Measurements from ENCODE around the gene USP34.

Gene USP34

GRCh38 chr2:61368687-61369665 lies 101.9 kb downstream of the USP34 start:
- no peak for DNase-seq (ENCODE audit: low spot score)

- DNase-seq (ENCODE audit: low spot score): no peak
These were observed 103.7 kb downstream of the USP34 start for GRCh38 chr2:61367177-61367576.

GRCh38 chr2:61363580-61363979 lies 107.3 kb downstream of the USP34 start:
- no peak for DNase-seq (ENCODE audit: low spot score)

- no peak for DNase-seq (ENCODE audit: low spot score)
These were observed 108.0 kb downstream of the USP34 start for GRCh38 chr2:61362873-61363272.

GRCh38 chr2:61361068-61361467 lies 109.8 kb downstream of the USP34 start:
- no peak for DNase-seq (ENCODE audit: low spot score)

- DNase-seq (ENCODE audit: low spot score): no peak
These were observed 111.8 kb downstream of the USP34 start for GRCh38 chr2:61359058-61359457.

GRCh38 chr2:61357681-61358080 lies 113.2 kb downstream of the USP34 start:
- no peak for DNase-seq (ENCODE audit: low spot score)

GRCh38 chr2:61356958-61357350 lies 113.9 kb downstream of the USP34 start:
- no peak for DNase-seq (ENCODE audit: low spot score)

GRCh38 chr2:61356261-61356957 lies 114.5 kb downstream of the USP34 start:
- no peak for DNase-seq (ENCODE audit: low spot score)

GRCh38 chr2:61354543-61355197 lies 116.2 kb downstream of the USP34 start:
- DNase-seq (ENCODE audit: low spot score): no peak

GRCh38 chr2:61353909-61354308 lies 117.0 kb downstream of the USP34 start:
- no peak for DNase-seq (ENCODE audit: low spot score)

- DNase-seq (ENCODE audit: low spot score): no peak
These were observed 120.1 kb downstream of the USP34 start for GRCh38 chr2:61350777-61351176.

- no peak for DNase-seq (ENCODE audit: low spot score)
These were observed 127.7 kb downstream of the USP34 start for GRCh38 chr2:61343141-61343540.

GRCh38 chr2:61340242-61340641 lies 130.6 kb downstream of the USP34 start:
- DNase-seq (ENCODE audit: low spot score): no peak

GRCh38 chr2:61338447-61338846 lies 132.4 kb downstream of the USP34 start:
- DNase-seq (ENCODE audit: low spot score): no peak

GRCh38 chr2:61335187-61335586 lies 135.7 kb downstream of the USP34 start:
- DNase-seq (ENCODE audit: low spot score): no peak

GRCh38 chr2:61334466-61334865 lies 136.4 kb downstream of the USP34 start:
- no peak for DNase-seq (ENCODE audit: low spot score)

- DNase-seq (ENCODE audit: low spot score): no peak
These were observed 142.1 kb downstream of the USP34 start for GRCh38 chr2:61328707-61329251.

- DNase-seq (ENCODE audit: low spot score): no peak
These were observed 143.7 kb downstream of the USP34 start for GRCh38 chr2:61327173-61327572.

GRCh38 chr2:61326423-61326822 lies 144.5 kb downstream of the USP34 start:
- no peak for DNase-seq (ENCODE audit: low spot score)

GRCh38 chr2:61320181-61320580 lies 150.7 kb downstream of the USP34 start:
- DNase-seq (ENCODE audit: low spot score): no peak

- no peak for DNase-seq (ENCODE audit: low spot score)
These were observed 152.3 kb downstream of the USP34 start for GRCh38 chr2:61318553-61318952.

Data from hematopoietic multipotent progenitor cell treated with erythropoietin and hydrocortisone succinate and interleukin-3 and kit ligand, for 15 days (in vitro differentiated cells).